ENCODE results near the gene CFAP73. TPM values are rescaled to one million over a fixed set of nuclear protein-coding genes. Genes with fewer than 3 reads are reported as not detected.

CFAP73 gene
- total RNA-seq, 3 donors from 2014 or later: 0.29 TPM; not detected in 2

- intact Hi-C loops (cut with DNase I; ENCODE audit: low total_unique reads): no loop called here
- TF ChIP-seq POLR2AphosphoS5 (IDR thresholded peaks at IDR 0.05) (peak in 1 of 3 donors; percentile 15), POLR2A (IDR thresholded peaks at IDR 0.05) (no peak), CTCF (IDR thresholded peaks at IDR 0.05) (no peak)
- H3K27ac ChIP-seq: peak overlapping the region; percentile 75 to 88
- DNase-seq (ENCODE audit: low spot score in 2 of 2): peak in 1 of 2 donors; percentile 88
- H3K4me1 ChIP-seq: peaks cover 0 to 6% of the 10 kb centered on the region in 2 donors
- H3K36me3 ChIP-seq: no peaks in the 10 kb centered on the region
- H3K4me3 ChIP-seq: no peak overlapping the region
- H3K27me3 ChIP-seq: no peaks in the 10 kb centered on the region
- H3K9me3 ChIP-seq: no peaks in the 10 kb centered on the region
Measured at GRCh38 chr12:113142173-113142885, 7.2 kb upstream of the CFAP73 start.

GRCh38 chr12:113142886-113143332, 6.6 kb upstream of the CFAP73 start:
- TF ChIP-seq POLR2A (IDR thresholded peaks at IDR 0.05) (no peak), CTCF (IDR thresholded peaks at IDR 0.05) (no peak), POLR2AphosphoS5 (IDR thresholded peaks at IDR 0.05) (no peak)
- no peaks in the 10 kb centered on the region for H3K27me3 ChIP-seq
- DNase-seq (ENCODE audit: low spot score in 2 of 2): no peak
- intact Hi-C loops (cut with DNase I; ENCODE audit: low total_unique reads): no loop called here
- H3K4me1 ChIP-seq: peaks cover 0 to 6% of the 10 kb centered on the region in 2 donors
- peak overlapping the region; percentile 75 to 88 for H3K27ac ChIP-seq
- H3K36me3 ChIP-seq: no peaks in the 10 kb centered on the region
- H3K9me3 ChIP-seq: no peaks in the 10 kb centered on the region
- H3K4me3 ChIP-seq: no peak overlapping the region

GRCh38 chr12:113143959-113144358, 5.6 kb upstream of the CFAP73 start:
- no peak for DNase-seq (ENCODE audit: low spot score in 2 of 2)
- H3K27me3 ChIP-seq: no peaks in the 10 kb centered on the region

GRCh38 chr12:113144806-113145205, 4.7 kb upstream of the CFAP73 start:
- Histone ChIP-seq H3K9me3 (no peaks in the 10 kb centered on the region), H3K36me3 (no peaks in the 10 kb centered on the region), H3K27ac (no peak overlapping the region), H3K4me3 (no peak overlapping the region), H3K4me1 (peaks cover 0 to 6% of the 10 kb centered on the region in 2 donors), H3K27me3 (no peaks in the 10 kb centered on the region)
- intact Hi-C loops (cut with DNase I; ENCODE audit: low total_unique reads): no loop called here
- no peak for DNase-seq (ENCODE audit: low spot score in 2 of 2)
- no peak for TF ChIP-seq POLR2A (IDR thresholded peaks at IDR 0.05)
- TF ChIP-seq CTCF (IDR thresholded peaks at IDR 0.05): no peak
- TF ChIP-seq POLR2AphosphoS5 (IDR thresholded peaks at IDR 0.05): no peak

More at GRCh38 chr12:113143959-113144358, 5.6 kb upstream of the CFAP73 start:
- Histone ChIP-seq H3K4me1 (peaks cover 0 to 6% of the 10 kb centered on the region in 2 donors), H3K36me3 (no peaks in the 10 kb centered on the region), H3K27ac (no peak overlapping the region), H3K9me3 (no peaks in the 10 kb centered on the region), H3K4me3 (no peak overlapping the region)
- intact Hi-C loops (cut with DNase I; ENCODE audit: low total_unique reads): no loop called here
- TF ChIP-seq POLR2AphosphoS5 (IDR thresholded peaks at IDR 0.05): no peak
- TF ChIP-seq POLR2A (IDR thresholded peaks at IDR 0.05): no peak
- TF ChIP-seq CTCF (IDR thresholded peaks at IDR 0.05): no peak

- Histone ChIP-seq H3K4me3 (no peak overlapping the region), H3K9me3 (no peaks in the 10 kb centered on the region), H3K27ac (no peak overlapping the region), H3K4me1 (peaks cover 0 to 6% of the 10 kb centered on the region in 2 donors), H3K36me3 (no peaks in the 10 kb centered on the region), H3K27me3 (no peaks in the 10 kb centered on the region)
- TF ChIP-seq POLR2AphosphoS5 (IDR thresholded peaks at IDR 0.05) (no peak), CTCF (IDR thresholded peaks at IDR 0.05) (no peak), POLR2A (IDR thresholded peaks at IDR 0.05) (no peak)
- DNase-seq (ENCODE audit: low spot score in 2 of 2): no peak
- intact Hi-C loops (cut with DNase I; ENCODE audit: low total_unique reads): no loop called here
Measured at GRCh38 chr12:113145720-113146551, 3.6 kb upstream of the CFAP73 start.

Data from breast epithelium (tissue), 4 donors.